B cell (primary cell): ENCODE measurements around the gene NPC1. TPM values are rescaled to one million over a fixed set of nuclear protein-coding genes. Genes with fewer than 3 reads are reported as not detected.

Experiments used
- ATAC-seq: fragments of 200-7000 bp; cut with Tn5 transposase; one replicate; pipeline ENCODE4 v1.10.0; 2021; ENCODE audit warnings: low read depth, mild to moderate bottlenecking, moderate number of reproducible peaks, moderate library complexity
- CTCF ChIA-PET: fragments of 350-600 bp; sonication (Branson Sonifier 250); formaldehyde crosslinking; loops from one replicate; lab custom pipeline; 2021; ENCODE audit warnings: antibody characterized with exemption, inconsistent platforms; lab: Charles Lee
- POLR2A ChIA-PET: fragments of 350-600 bp; sonication (Branson Sonifier 250); formaldehyde crosslinking; loops from one replicate; lab custom pipeline; 2021; ENCODE audit warnings: antibody characterized with exemption; lab: Charles Lee
- DNase-seq: peaks from one replicate; pipeline ENCODE4 v3.0.0; 2013
- H2AFZ ChIP-seq: 2 replicates; pipeline ENCODE4 v1.6.1; 2012; ENCODE audit warnings: mild to moderate bottlenecking, low read depth, low read length; ENCODE audit not compliant: insufficient read depth, poor library complexity, severe bottlenecking
- H3K27ac ChIP-seq, 2 donors: 1 replicate in 1 of 2; 2 replicates in 1 of 2; pipeline ENCODE4 v1.5.1; 2012 to 2013; ENCODE audit warnings: low read length in 2 of 2, mild to moderate bottlenecking in 2 of 2, moderate library complexity in 1 of 2
- H3K27me3 ChIP-seq, 4 experiments: fragments of 200-600 bp in 1 of 4; sonication (generic) in 1 of 4; replicated peaks in 1 of 4; 1 replicate in 2 of 4; 2 replicates in 2 of 4; pipeline versions ENCODE4 v1.6.1 to v1.7.0; 2013 to 2016; ENCODE audit warnings: low read length in 3 of 4, mild to moderate bottlenecking in 2 of 4, mixed read lengths in 1 of 4, moderate library complexity in 1 of 4; ENCODE audit not compliant: insufficient read depth in 4 of 4, control insufficient read depth in 3 of 4; ENCODE audit errors: control extremely low read depth in 1 of 4
- H3K36me3 ChIP-seq, 2 experiments: replicated peaks in 1 of 2; 1 replicate in 1 of 2; 2 replicates in 1 of 2; pipeline versions ENCODE4 v1.6.1 to v1.7.1; 2013; ENCODE audit warnings: low read length in 1 of 2; ENCODE audit not compliant: insufficient read depth in 2 of 2, control insufficient read depth in 1 of 2; ENCODE audit errors: control extremely low read depth in 1 of 2, extremely low read depth in 1 of 2
- H3K4me1 ChIP-seq, 2 donors: fragments of 200-600 bp in 1 of 2; sonication (generic) in 1 of 2; 1 replicate in 1 of 2; 2 replicates in 1 of 2; pipeline versions ENCODE4 v1.5.1 to v1.6.1; 2013 to 2017; ENCODE audit warnings: low read length in 2 of 2; ENCODE audit not compliant: control insufficient read depth in 2 of 2, insufficient read depth in 2 of 2
- H3K4me2 ChIP-seq: replicated peaks from 2 replicates; pipeline ENCODE3; 2012; ENCODE audit warnings: mild to moderate bottlenecking, low read depth, low read length; ENCODE audit not compliant: poor library complexity, severe bottlenecking
- H3K4me3 ChIP-seq, 5 experiments: fragments of 200-600 bp in 1 of 5; sonication (generic) in 1 of 5; 1 replicate in 3 of 5; 2 replicates in 2 of 5; pipeline versions ENCODE4 v1.5.1 to v1.7.0; 2011 to 2016; ENCODE audit warnings: low read length in 4 of 5, mild to moderate bottlenecking in 4 of 5, low read depth in 2 of 5, control low read depth in 1 of 5, moderate library complexity in 1 of 5; ENCODE audit not compliant: insufficient read depth in 1 of 5; ENCODE audit errors: control extremely low read depth in 1 of 5, extremely low read depth in 1 of 5
- H3K79me2 ChIP-seq: fragments of 200-600 bp; sonication (generic); one replicate; pipeline ENCODE4 v1.6.0; 2016; ENCODE audit warnings: low read length; ENCODE audit not compliant: control insufficient read depth, insufficient read depth
- H3K9ac ChIP-seq: fragments of 200-600 bp; sonication (generic); 2 replicates; pipeline ENCODE4 v1.6.1; 2017; ENCODE audit warnings: mild to moderate bottlenecking, low read length, moderate library complexity
- H3K9me3 ChIP-seq, 3 donors: one replicate each; pipeline versions ENCODE4 v1.6.1 to v1.7.1; 2013; ENCODE audit warnings: low read length in 2 of 3; ENCODE audit not compliant: control insufficient read depth in 2 of 3, insufficient read depth in 1 of 3; ENCODE audit errors: control extremely low read depth in 1 of 3
- H4K20me1 ChIP-seq: 2 replicates; pipeline ENCODE4 v1.6.0; 2012; ENCODE audit warnings: mild to moderate bottlenecking, low read length; ENCODE audit not compliant: insufficient read depth, control insufficient read depth, poor library complexity, severe bottlenecking
- H3K27ac Mint-ChIP-seq: one replicate; pipeline ENCODE4 v1.8.0; 2021; ENCODE audit warnings: mixed read lengths
- H3K27me3 Mint-ChIP-seq: one replicate; pipeline ENCODE4 v1.8.0; 2021; ENCODE audit warnings: mixed read lengths
- H3K4me1 Mint-ChIP-seq: one replicate; pipeline ENCODE4 v1.8.0; 2021; ENCODE audit warnings: mixed read lengths
- H3K4me3 Mint-ChIP-seq: one replicate; pipeline ENCODE4 v1.8.0; 2021; ENCODE audit warnings: mixed read lengths
- H3K9me3 Mint-ChIP-seq: one replicate; pipeline ENCODE4 v1.8.0; 2022; ENCODE audit warnings: mixed read lengths; ENCODE audit not compliant: insufficient read depth
- CTCF ChIP-seq: fragments of 200-600 bp; IDR thresholded peaks from one replicate; pipeline ENCODE4 v1.8.0; 2022; ENCODE audit warnings: antibody characterized with exemption, mild to moderate bottlenecking
- EZH2 ChIP-seq: IDR thresholded peaks from 2 replicates; pipeline ENCODE4 v1.6.1; 2012; ENCODE audit warnings: borderline replicate concordance, low read depth, mild to moderate bottlenecking, moderate library complexity, low read length; ENCODE audit not compliant: insufficient read depth, poor library complexity, severe bottlenecking
- WGBS: methylation state at CpG from one replicate; pipeline ENCODE4 v1.1.5; 2013; ENCODE audit warnings: missing lambda C conversion rate; ENCODE audit not compliant: insufficient coverage; 5-methylcytosine and 5-hydroxymethylcytosine counted together
- intact Hi-C: fragments of 100-400 bp; cut with micrococcal nuclease; formaldehyde crosslinking; loops from one replicate; pipeline ENCODE4 v1.10.0; 2022
- polyA plus RNA-seq: library from polyadenylated mRNA; depleted of rRNA; stranded (reverse); fragments of >200 nt; gene quantifications from 2 replicates; pipeline ENCODE4 v1.2.3, GENCODE V29; 2012
- total RNA-seq, 2 donors: library from RNA; stranded (reverse); fragments of 120-200 nt in 1 of 2; gene quantifications; 1 replicate in 1 of 2; 2 replicates in 1 of 2; pipeline versions ENCODE4 v1.2.3 to v1.2.4, GENCODE V29; 2013 to 2022

NPC1 gene
- total and polyA plus RNA-seq, 2 donors (not counting 1 experiment from before 2014, with no cell fraction given): 17.5 to 44.4 TPM

- H3K36me3 ChIP-seq: peaks cover 6 to 95% of the 10 kb centered on the region in 2 experiments
- no peak for ATAC-seq
- no peak overlapping the region for H3K27ac ChIP-seq
- Mint-ChIP-seq H3K4me3 (no peak overlapping the region), H3K9me3 (no peaks in the 10 kb centered on the region), H3K27ac (peak overlapping the region; percentile 59), H3K27me3 (no peaks in the 10 kb centered on the region), H3K4me1 (no peaks in the 10 kb centered on the region)
- H3K9ac ChIP-seq: no peak overlapping the region
- ChIA-PET CTCF (interaction anchor here (1.1 kb wide), 1 partner anchor 14 kb away, joined by 3 read pairs; no protein-coding TSS in a partner anchor), POLR2A (no interaction called here)
- DNase-seq: no peak
- no peak overlapping the region for H2AFZ ChIP-seq
- no peak overlapping the region for H3K4me3 ChIP-seq
- H3K9me3 ChIP-seq: no peaks in the 10 kb centered on the region
- no peaks in the 10 kb centered on the region for H3K4me1 ChIP-seq
- no peaks in the 10 kb centered on the region for H4K20me1 ChIP-seq
- H3K27me3 ChIP-seq: no peaks in the 10 kb centered on the region
- H3K79me2 ChIP-seq: no peaks in the 10 kb centered on the region
- H3K4me2 ChIP-seq: no peak overlapping the region
- TF ChIP-seq EZH2 (no peak), CTCF (no peak)
- 98% methylated on average over 7 of the region's 7 CpGs for WGBS
- intact Hi-C loops: no loop called here
Observed at GRCh38 chr18:23530195-23530594, 56.1 kb downstream of the NPC1 start.

GRCh38 chr18:23529604-23530003 is 56.7 kb downstream of the NPC1 start:
- H3K4me2 ChIP-seq: no peak overlapping the region

More at GRCh38 chr18:23529604-23530003, 56.7 kb downstream of the NPC1 start:
- 87% methylated on average over 3 of the region's 3 CpGs for WGBS
- no peak overlapping the region for H3K27ac ChIP-seq
- intact Hi-C loops: no loop called here
- peaks cover 6 to 92% of the 10 kb centered on the region in 2 experiments for H3K36me3 ChIP-seq
- no peaks in the 10 kb centered on the region for H3K27me3 ChIP-seq
- Mint-ChIP-seq H3K27me3 (no peaks in the 10 kb centered on the region), H3K9me3 (no peaks in the 10 kb centered on the region), H3K27ac (peak overlapping the region; percentile 1), H3K4me1 (no peaks in the 10 kb centered on the region), H3K4me3 (no peak overlapping the region)
- no peak overlapping the region for H2AFZ ChIP-seq
- no peaks in the 10 kb centered on the region for H3K79me2 ChIP-seq
- no peak for ATAC-seq
- H3K4me1 ChIP-seq: no peaks in the 10 kb centered on the region
- H4K20me1 ChIP-seq: no peaks in the 10 kb centered on the region
- H3K9me3 ChIP-seq: no peaks in the 10 kb centered on the region
- CTCF ChIA-PET: interaction anchor here (1.1 kb wide), 1 partner anchor 14 kb away, joined by 3 read pairs; no protein-coding TSS in a partner anchor
- H3K4me3 ChIP-seq: no peak overlapping the region
- DNase-seq: no peak
- no peak overlapping the region for H3K9ac ChIP-seq
- POLR2A ChIA-PET: no interaction called here
- TF ChIP-seq CTCF (no peak), EZH2 (no peak)
